Adipocyte (in vitro differentiated cells): ENCODE measurements around the gene TSNAX.
A peak's percentile ranks its signal among the peaks of the same experiment; 100 is the strongest.

Experiments
- DNase-seq: peaks from one replicate; pipeline ENCODE4 v3.0.0-alpha.2; 2015; ENCODE audit warnings: low read depth
- H3K27me3 ChIP-seq: replicated peaks from 2 replicates; pipeline ENCODE4 v1.7.0; 2013; ENCODE audit warnings: mild to moderate bottlenecking, low read length, moderate library complexity; ENCODE audit not compliant: control insufficient read depth, insufficient read depth
- H3K36me3 ChIP-seq: 2 replicates; pipeline ENCODE4 v1.7.0; 2013; ENCODE audit warnings: low read length, mild to moderate bottlenecking, moderate library complexity; ENCODE audit not compliant: control insufficient read depth, insufficient read depth, severe bottlenecking
- H3K4me1 ChIP-seq: 2 replicates; pipeline ENCODE4 v1.7.0; 2013; ENCODE audit warnings: mild to moderate bottlenecking, low read length, moderate library complexity; ENCODE audit not compliant: control insufficient read depth, insufficient read depth
- H3K4me3 ChIP-seq: 2 replicates; pipeline ENCODE4 v1.7.0; 2013; ENCODE audit warnings: mild to moderate bottlenecking, low read length, moderate library complexity
- H3K9ac ChIP-seq: 2 replicates; pipeline ENCODE4 v1.7.0; 2013; ENCODE audit warnings: mild to moderate bottlenecking, low read length, moderate library complexity
- H3K9me3 ChIP-seq: 2 replicates; pipeline ENCODE4 v1.7.0; 2013; ENCODE audit warnings: mild to moderate bottlenecking, low read length, moderate library complexity; ENCODE audit not compliant: control insufficient read depth

Gene TSNAX

GRCh38 chr1:231528172-231529029, at the start of gene TSNAX:
Gene TSNAX (plus strand): TSS chr1:231528669. CDS start chr1:231528811, 142 bp downstream.
- Histone ChIP-seq H3K9ac (peak within 1 kb of the TSS; percentile 99), H3K4me1 (peaks cover 15% of the 10 kb centered on the region), H3K4me3 (peak within 1 kb of the TSS; percentile 95), H3K36me3 (peaks cover 12% of the 10 kb centered on the region), H3K27me3 (no peaks in the 10 kb centered on the region), H3K9me3 (no peaks in the 10 kb centered on the region)
- DNase-seq = peak; percentile 97

- Histone ChIP-seq H3K4me3 (no peak overlapping the region), H3K36me3 (no peaks in the 10 kb centered on the region), H3K9me3 (no peaks in the 10 kb centered on the region), H3K4me1 (no peaks in the 10 kb centered on the region), H3K27me3 (no peaks in the 10 kb centered on the region), H3K9ac (no peak overlapping the region)
- DNase-seq = no peak
These were observed 49.7 kb upstream of the TSNAX start for GRCh38 chr1:231478811-231479210.

GRCh38 chr1:231480008-231480407, 48.5 kb upstream of the TSNAX start:
- no peaks in the 10 kb centered on the region for H3K9me3 ChIP-seq
- no peak overlapping the region for H3K4me3 ChIP-seq
- no peaks in the 10 kb centered on the region for H3K4me1 ChIP-seq
- H3K36me3 ChIP-seq = no peaks in the 10 kb centered on the region
- no peaks in the 10 kb centered on the region for H3K27me3 ChIP-seq
- no peak overlapping the region for H3K9ac ChIP-seq
- DNase-seq = no peak

- no peak for DNase-seq
- Histone ChIP-seq H3K4me1 (no peaks in the 10 kb centered on the region), H3K36me3 (no peaks in the 10 kb centered on the region), H3K9ac (no peak overlapping the region), H3K4me3 (no peak overlapping the region), H3K27me3 (no peaks in the 10 kb centered on the region), H3K9me3 (no peaks in the 10 kb centered on the region)
These were observed 47.2 kb upstream of the TSNAX start for GRCh38 chr1:231481289-231481688.

- H3K4me1 ChIP-seq = no peaks in the 10 kb centered on the region
- DNase-seq = peak; percentile 14
- H3K36me3 ChIP-seq = no peaks in the 10 kb centered on the region
- H3K9me3 ChIP-seq = no peaks in the 10 kb centered on the region
- no peaks in the 10 kb centered on the region for H3K27me3 ChIP-seq
- H3K4me3 ChIP-seq = no peak overlapping the region
- no peak overlapping the region for H3K9ac ChIP-seq
These were observed 43.3 kb upstream of the TSNAX start for GRCh38 chr1:231485029-231485784.

- H3K36me3 ChIP-seq = no peaks in the 10 kb centered on the region
- H3K9me3 ChIP-seq = no peaks in the 10 kb centered on the region
- no peaks in the 10 kb centered on the region for H3K4me1 ChIP-seq
- H3K9ac ChIP-seq = no peak overlapping the region
- no peak overlapping the region for H3K4me3 ChIP-seq
- DNase-seq = peak; percentile 29
- no peaks in the 10 kb centered on the region for H3K27me3 ChIP-seq
These were observed 41.5 kb upstream of the TSNAX start for GRCh38 chr1:231487019-231487418.

GRCh38 chr1:231487910-231488309, 40.6 kb upstream of the TSNAX start:
- H3K9me3 ChIP-seq = no peaks in the 10 kb centered on the region
- no peaks in the 10 kb centered on the region for H3K27me3 ChIP-seq
- DNase-seq = no peak
- no peaks in the 10 kb centered on the region for H3K4me1 ChIP-seq
- no peak overlapping the region for H3K4me3 ChIP-seq
- no peak overlapping the region for H3K9ac ChIP-seq
- H3K36me3 ChIP-seq = no peaks in the 10 kb centered on the region

- H3K36me3 ChIP-seq = no peaks in the 10 kb centered on the region
- no peaks in the 10 kb centered on the region for H3K27me3 ChIP-seq
- no peak overlapping the region for H3K4me3 ChIP-seq
- no peak overlapping the region for H3K9ac ChIP-seq
- DNase-seq = no peak
- peaks cover 6% of the 10 kb centered on the region for H3K9me3 ChIP-seq
- peaks cover 5% of the 10 kb centered on the region for H3K4me1 ChIP-seq
These were observed 34.9 kb upstream of the TSNAX start for GRCh38 chr1:231493421-231494185.

GRCh38 chr1:231494439-231495110, 33.9 kb upstream of the TSNAX start:
- no peak for DNase-seq

GRCh38 chr1:231497629-231498152, 30.8 kb upstream of the TSNAX start:
- Histone ChIP-seq H3K9me3 (peaks cover 20% of the 10 kb centered on the region), H3K9ac (no peak overlapping the region), H3K4me1 (peaks cover 13% of the 10 kb centered on the region), H3K36me3 (no peaks in the 10 kb centered on the region), H3K4me3 (no peak overlapping the region), H3K27me3 (no peaks in the 10 kb centered on the region)
- no peak for DNase-seq

More at GRCh38 chr1:231494439-231495110, 33.9 kb upstream of the TSNAX start:
- Histone ChIP-seq H3K27me3 (no peaks in the 10 kb centered on the region), H3K4me3 (no peak overlapping the region), H3K4me1 (peaks cover 5% of the 10 kb centered on the region), H3K36me3 (no peaks in the 10 kb centered on the region), H3K9me3 (peaks cover 15% of the 10 kb centered on the region), H3K9ac (no peak overlapping the region)
